NCI-H128 (cell line): ENCODE data around the gene TLCD1.
A peak's percentile ranks its signal among the peaks of the same experiment; 100 is the strongest.

ENCODE experiments used
- DNase-seq: peaks from one replicate; lab custom pipeline; 2025; ENCODE audit not compliant: unreplicated experiment; lab: John Stamatoyannopoulos, UW

TLCD1 gene

GRCh38 chr17:28714281-28714680 is 11.8 kb downstream of the TLCD1 start:
- no peak for DNase-seq

DNA sequence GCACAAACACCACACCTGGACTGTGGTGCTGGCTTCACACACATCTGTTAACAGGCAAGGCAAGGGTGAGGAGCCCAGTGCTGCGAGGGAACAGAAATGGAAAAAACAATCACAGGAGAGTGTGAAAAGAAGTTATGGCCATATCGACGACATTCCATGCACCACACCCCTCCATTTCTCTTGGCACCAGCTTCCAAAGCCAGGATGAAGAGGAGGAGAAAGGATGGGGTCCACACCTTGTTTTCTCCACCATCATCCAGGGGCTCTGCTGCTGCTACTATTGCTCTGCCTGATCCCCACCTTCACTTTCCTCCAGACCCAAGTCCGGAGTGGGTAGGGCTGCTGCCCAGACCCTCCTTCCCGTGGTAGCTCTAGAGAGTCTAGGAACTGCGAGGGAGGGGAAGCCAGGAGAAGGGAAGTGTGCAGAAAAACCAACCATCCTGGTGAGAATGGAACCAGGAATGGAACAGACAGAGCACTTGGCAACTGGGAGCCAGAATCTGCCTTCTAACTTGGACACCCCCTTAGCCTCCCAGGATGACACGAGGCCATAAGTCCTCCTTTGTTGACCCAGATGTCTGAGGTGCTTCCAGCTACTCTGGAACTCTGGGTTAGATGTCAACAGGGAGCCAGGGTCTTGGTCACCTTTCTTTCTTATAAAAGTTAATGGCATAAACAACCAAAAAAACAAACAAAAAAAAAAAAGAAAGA is 13.2 kb downstream of the TLCD1 start:
- no peak for DNase-seq

DNA sequence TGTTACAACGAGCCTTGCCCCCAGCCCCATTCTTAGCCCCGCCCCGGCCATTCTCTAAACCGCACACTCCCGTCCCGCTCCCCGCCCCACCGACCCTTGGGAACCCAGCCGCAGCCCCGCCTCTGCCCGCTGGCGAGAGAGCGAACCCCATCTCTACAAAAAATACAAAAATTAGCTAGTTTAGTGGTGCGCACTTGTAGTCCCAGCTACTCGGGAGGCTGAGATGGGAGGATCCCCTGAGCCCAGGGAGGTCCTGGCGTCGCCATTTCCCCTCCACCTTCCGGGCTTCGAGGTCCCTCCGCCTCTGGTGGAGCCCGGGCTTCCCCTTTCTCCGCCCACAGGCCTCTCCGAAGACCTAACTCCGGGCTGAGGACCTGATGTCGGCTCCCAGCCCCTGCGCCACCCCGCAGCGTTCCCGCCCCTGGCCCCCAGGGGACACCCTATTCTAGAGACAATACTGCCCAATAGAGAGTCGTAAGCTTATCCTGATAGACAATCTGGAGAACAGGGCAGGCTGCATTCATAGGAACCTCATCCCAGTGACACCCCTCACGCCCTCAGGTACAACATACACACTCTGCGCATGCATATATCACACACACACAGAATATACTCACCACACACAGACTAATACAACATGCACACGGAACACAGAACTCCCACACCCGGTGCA is 13.9 kb downstream of the TLCD1 start:
- no peak for DNase-seq

GRCh38 chr17:28711723-28712031 is 14.4 kb downstream of the TLCD1 start, which contains the start of gene PROCA1:
PROCA1 (minus strand) TSS chr17:28711888; CDS start chr17:28711660, 228 bp downstream.
- DNase-seq: no peak

- DNase-seq: peak; percentile 73
Measured at GRCh38 chr17:28710861-28711722, 14.9 kb downstream of the TLCD1 start.

DNA sequence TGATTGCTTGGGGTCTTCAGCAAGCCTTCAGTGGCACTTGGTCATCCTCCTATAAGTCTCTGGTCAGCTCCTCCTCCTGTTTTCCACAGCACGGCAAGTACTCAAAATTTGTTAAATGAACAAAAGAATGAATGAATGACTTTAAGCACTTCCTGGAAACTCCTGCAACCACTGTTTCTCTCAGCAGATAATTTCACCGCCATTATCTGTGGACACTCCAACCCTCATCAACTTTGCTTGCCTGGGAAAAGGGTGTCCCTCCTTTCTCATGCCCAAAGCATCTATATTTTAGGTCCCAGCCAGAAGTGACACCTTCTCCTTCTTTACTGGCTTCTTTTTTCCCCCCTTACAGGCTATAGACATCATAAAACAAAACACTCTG is 18.7 kb downstream of the TLCD1 start:
- DNase-seq: no peak

- no peak for DNase-seq
Measured at GRCh38 chr17:28706471-28707338, 19.3 kb downstream of the TLCD1 start.

- no peak for DNase-seq
Measured at GRCh38 chr17:28705728-28706334, 20.2 kb downstream of the TLCD1 start.

DNA sequence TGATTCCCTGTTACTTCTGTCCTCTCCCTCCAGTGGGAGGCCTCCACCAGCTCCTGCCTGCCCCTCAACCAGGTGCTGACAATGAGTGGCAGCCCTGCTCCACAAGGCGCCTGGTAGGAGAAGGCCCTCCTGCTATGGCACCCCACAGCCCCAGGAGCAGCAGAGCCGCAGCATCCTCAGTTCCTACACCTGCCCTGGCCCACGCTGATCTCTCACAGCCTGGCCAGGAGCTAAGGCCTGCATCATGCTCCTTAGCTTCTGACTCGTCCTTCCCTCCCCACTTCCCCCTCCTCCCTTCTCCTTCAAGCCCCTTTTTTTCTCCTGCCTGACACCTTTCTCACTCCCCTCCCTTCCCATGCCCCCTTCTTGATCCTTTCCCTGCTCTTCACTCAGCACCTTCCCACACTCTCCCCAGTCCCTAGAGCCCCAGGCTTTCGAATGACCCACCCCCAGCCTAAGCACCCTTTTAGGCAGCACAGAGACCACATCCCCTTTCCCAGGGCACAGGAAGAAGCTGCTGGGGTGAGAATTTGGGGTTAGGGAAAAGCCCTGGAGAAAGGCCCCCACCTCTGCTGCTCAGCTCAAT is 20.9 kb downstream of the TLCD1 start:
- no peak for DNase-seq

DNA sequence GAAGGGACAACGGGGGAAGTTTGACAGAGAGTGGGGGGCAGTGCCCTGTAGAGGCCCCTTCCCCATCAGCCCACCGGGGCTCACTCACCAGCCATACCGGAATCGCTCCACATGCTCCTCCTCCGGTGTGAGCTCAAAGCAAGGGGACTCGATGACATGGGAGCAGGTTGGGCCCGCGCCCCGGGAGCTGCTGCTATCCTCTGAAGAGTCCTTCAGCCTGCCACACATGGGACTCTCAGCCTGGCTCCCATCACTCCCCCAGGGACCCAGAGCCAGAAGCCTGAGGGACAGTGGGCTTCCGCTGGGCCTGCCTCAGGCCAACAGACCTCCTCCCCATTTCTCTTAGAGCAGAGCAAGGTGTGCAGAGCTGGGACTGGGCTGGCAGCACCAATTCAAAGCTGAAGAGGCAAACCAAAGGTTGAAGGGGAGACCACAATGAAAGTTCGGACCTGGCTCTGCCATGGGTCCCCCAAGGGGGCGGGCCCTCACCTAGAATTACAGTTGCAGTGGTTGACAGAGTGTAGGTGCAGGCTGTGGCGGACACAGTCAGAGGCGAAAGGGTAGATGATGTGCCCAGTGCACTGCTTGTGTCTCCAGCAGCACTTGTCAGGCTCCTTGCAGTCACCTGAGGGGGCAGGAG is 21.7 kb downstream of the TLCD1 start:
- no peak for DNase-seq

DNA sequence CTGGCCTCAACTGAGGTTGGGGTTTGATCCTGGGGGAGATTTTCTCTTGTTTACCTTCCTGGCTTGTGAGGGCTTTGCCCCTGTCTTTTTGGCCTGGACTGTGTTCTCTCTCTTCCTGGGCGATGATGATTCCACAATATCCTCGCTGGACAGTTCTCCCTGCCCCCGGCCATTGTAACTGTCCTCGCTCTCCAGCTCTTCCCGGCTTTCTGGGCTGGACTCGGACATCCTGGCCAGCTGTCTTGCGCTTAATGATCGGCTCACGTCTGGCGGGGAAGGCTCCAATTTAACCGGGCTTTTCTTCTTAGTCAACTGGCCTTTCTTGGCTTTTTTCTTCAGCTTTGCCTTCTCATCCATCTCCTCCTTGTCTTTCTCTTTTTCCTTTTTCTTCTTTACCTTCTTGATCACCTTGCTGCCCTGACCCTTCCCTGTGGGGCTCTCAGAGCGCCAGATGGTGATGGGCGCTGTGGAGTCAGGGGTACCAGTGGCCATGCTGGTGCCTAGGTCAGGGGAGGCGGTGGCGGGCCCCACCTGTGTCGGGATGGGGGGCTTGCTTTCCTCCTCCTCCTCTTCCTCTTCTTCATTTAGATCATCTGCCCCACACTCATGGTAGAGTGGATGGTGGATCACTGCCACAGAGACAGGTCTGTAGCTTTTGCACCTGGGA is 22.3 kb downstream of the TLCD1 start:
- no peak for DNase-seq

DNA sequence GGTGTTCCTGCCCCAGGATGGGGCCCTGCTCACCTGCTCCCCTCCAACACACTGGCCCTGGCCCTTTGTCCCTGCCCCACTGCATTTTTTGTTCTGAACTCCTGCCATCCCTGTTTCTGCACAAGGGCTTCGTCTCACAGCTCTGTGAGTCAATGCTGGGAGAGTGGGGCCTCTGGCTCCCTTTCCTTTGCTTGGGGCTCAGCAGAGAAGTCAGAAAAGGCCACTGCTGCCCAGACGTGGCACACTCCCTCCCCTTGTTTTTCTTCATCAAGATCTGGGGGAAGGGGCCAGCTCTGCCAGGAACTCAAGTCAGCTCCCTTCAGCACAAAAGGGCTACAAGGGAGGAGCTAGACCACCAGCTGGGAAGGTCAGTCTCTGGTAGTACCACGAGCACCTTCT is 23.3 kb downstream of the TLCD1 start:
- no peak for DNase-seq

DNA sequence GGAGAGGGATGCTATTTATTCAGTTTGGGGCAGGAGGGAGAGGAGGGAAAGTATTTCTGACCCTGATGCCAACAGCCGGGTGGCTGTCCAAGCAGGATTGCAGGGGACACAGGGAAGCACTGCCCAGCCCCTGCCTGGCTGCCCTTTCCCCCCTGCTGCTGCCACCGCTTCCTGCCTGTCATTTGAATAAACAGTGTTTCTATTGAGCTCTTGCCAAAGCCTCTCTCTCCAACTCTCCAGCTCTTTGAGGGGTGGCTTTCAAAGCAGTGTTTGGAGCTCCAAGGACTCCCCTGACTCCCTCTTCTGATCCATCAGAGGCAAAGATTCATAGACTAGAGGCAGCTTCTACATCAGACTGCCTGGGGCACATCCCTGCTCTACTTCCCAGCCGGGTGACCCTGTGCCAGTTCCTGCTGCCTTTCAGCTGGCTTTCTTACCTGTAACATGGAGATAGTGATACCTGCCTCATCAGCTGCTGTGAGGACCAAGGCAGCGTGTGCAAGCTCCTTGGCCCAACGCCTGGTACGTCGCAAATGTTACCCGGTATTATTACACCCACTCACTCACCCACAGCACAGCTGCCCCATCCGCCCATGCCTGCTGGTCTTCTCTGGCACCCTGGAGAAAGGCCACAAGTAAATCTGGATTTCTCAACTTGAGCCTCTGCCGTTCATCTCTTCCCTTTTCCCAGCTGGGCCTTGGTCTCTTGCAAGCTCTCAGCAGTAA is 23.8 kb downstream of the TLCD1 start:
- peak; percentile 29 for DNase-seq

DNA sequence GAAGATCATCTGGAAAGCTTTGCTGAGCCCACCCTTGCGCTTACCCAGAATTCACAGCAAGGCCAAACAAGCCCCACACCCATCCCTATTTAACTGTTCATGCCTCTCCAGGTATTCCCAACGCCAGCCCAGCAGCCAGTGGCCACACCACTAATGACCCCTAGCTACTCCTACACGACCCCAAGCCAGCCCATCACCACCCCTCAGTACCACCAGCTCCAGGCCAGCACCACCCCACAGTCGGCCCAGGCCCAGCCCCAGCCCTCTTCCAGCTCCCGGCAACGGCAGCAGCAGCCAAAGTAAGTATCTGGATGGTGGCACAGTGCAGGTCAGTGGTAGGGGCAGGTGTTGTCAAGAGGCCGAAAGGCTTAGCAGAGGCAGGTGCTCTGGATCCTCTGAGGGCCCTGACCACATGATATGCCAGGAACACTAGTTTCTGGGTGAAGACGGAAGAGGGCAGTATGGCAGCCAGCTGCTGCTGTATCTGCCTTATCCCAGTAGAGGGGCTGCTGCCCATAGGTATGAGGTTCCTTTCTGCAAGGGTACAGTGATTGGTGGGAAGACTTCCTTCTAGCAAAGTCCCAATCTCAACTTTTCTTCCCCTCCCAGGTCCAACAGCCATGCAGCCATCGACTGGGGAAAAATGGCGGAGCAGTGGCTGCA is 25.1 kb downstream of the TLCD1 start:
- DNase-seq: no peak

GRCh38 chr17:28700278-28700677 is 25.8 kb downstream of the TLCD1 start:
- DNase-seq: no peak

DNA sequence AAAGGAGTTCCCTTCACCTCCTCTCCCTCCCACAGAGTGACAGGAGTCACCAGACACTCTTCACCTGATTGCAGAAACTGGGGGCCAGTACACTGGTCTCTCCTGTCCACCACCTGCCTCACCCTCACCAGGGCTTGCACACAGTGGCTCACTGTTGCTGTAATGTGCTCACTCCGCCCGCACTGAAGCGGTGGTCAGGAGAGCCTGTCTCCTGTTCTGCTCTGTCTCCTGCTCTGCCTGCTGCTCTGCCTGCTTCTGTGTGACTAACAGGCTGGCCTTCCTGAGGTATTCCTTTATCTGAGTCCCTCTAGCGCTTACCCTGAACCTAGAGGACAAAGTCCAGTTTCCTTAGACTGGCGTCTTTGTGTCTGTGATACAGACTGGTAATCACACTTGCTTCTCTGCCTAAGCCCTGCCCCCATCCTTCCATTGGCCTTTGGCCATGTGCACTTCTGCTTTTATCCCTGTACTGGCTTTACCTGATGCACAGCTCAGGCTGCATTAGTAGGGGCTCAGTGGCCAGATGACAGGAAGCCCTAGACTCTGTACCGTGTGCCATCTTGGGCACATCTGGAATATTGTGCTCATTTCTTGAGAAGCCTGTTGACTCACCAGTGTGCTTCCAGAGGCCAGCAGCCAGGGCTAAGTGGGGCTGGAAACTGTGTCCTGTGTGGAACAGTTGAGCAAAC is 27.6 kb downstream of the TLCD1 start:
- DNase-seq: no peak

- DNase-seq: no peak
Measured at GRCh38 chr17:28693869-28694268, 32.2 kb downstream of the TLCD1 start.
